ENCODE measurements around the gene GRK7. TPM values are rescaled to one million over a fixed set of nuclear protein-coding genes. Genes with fewer than 3 reads are reported as not detected.
A peak's percentile ranks its signal among the peaks of the same experiment; 100 is the strongest.
"Not testable (repeated sequence)": the region's sequence is repeated elsewhere in the genome, so short reads cannot be mapped to it uniquely, and the experiment has no call there.

Gene GRK7
- total RNA-seq, 1 experiment from 2014 or later = not detected

GRCh38 chr3:141738891-141739363 lies 24.3 kb upstream of the GRK7 start:
- Histone ChIP-seq H3K79me2 (ENCODE audit: low read length) (peaks cover 58% of the 10 kb centered on the region), H3K4me3 (ENCODE audit: low read length) (peak overlapping the region; percentile 85), H3K9me2 (replicated peaks; ENCODE audit: insufficient read depth, low read length) (no peaks in the 10 kb centered on the region), H3K27ac (ENCODE audit: low read length) (peak overlapping the region; percentile 52; the same call in 1 of the 2 replicates), H3K4me2 (ENCODE audit: low read depth, low read length, poor library complexity, severe bottlenecking) (peak overlapping the region; percentile 93), H3K9me3 (ENCODE audit: low read length) (no peaks in the 10 kb centered on the region), H3K27me3 (ENCODE audit: low read length) (no peaks in the 10 kb centered on the region), H2AFZ (ENCODE audit: low read length) (no peak overlapping the region), H3K9ac (ENCODE audit: low read length) (peak overlapping the region; percentile 93), H3K4me1 (ENCODE audit: low read length) (peaks cover 31% of the 10 kb centered on the region), H4K20me1 (ENCODE audit: insufficient read depth, low read depth, low read length) (peaks cover 15% of the 10 kb centered on the region), H3K36me3 (ENCODE audit: insufficient read depth, low read length) (peaks cover 15% of the 10 kb centered on the region; the same call in 1 of the 2 replicates)
- DNase-seq = peak; percentile 75

- H3K9ac ChIP-seq (ENCODE audit: low read length) = peak overlapping the region; percentile 93
- H3K36me3 ChIP-seq (ENCODE audit: insufficient read depth, low read length) = peaks cover 23% of the 10 kb centered on the region
- H4K20me1 ChIP-seq (ENCODE audit: insufficient read depth, low read depth, low read length) = peaks cover 23% of the 10 kb centered on the region
- H3K9me3 ChIP-seq (ENCODE audit: low read length) = no peaks in the 10 kb centered on the region
- peaks cover 66% of the 10 kb centered on the region for H3K79me2 ChIP-seq (ENCODE audit: low read length)
- H3K4me3 ChIP-seq (ENCODE audit: low read length) = peak overlapping the region; percentile 85
- DNase-seq = no peak
- H3K27ac ChIP-seq (ENCODE audit: low read length) = no peak overlapping the region
- H2AFZ ChIP-seq (ENCODE audit: low read length) = no peak overlapping the region
- H3K27me3 ChIP-seq (ENCODE audit: low read length) = no peaks in the 10 kb centered on the region
- H3K4me1 ChIP-seq (ENCODE audit: low read length) = peaks cover 31% of the 10 kb centered on the region
- H3K9me2 ChIP-seq (replicated peaks; ENCODE audit: insufficient read depth, low read length) = no peaks in the 10 kb centered on the region
- peak overlapping the region; percentile 93 for H3K4me2 ChIP-seq (ENCODE audit: low read depth, low read length, poor library complexity, severe bottlenecking)
These were observed 23.5 kb upstream of the GRK7 start for GRCh38 chr3:141739731-141740130.

GRCh38 chr3:141740349-141740748 lies 22.9 kb upstream of the GRK7 start:
- peaks cover 31% of the 10 kb centered on the region for H3K4me1 ChIP-seq (ENCODE audit: low read length)
- peaks cover 24% of the 10 kb centered on the region for H4K20me1 ChIP-seq (ENCODE audit: insufficient read depth, low read depth, low read length)
- peak overlapping the region; percentile 93 for H3K4me2 ChIP-seq (ENCODE audit: low read depth, low read length, poor library complexity, severe bottlenecking)
- peaks cover 29% of the 10 kb centered on the region for H3K36me3 ChIP-seq (ENCODE audit: insufficient read depth, low read length)
- H2AFZ ChIP-seq (ENCODE audit: low read length) = no peak overlapping the region
- peak overlapping the region; percentile 93; the same call in 1 of the 2 replicates for H3K9ac ChIP-seq (ENCODE audit: low read length)
- peak overlapping the region; percentile 85; the same call in 1 of the 2 replicates for H3K4me3 ChIP-seq (ENCODE audit: low read length)
- peaks cover 70% of the 10 kb centered on the region for H3K79me2 ChIP-seq (ENCODE audit: low read length)
- DNase-seq = no peak
- no peaks in the 10 kb centered on the region for H3K9me2 ChIP-seq (replicated peaks; ENCODE audit: insufficient read depth, low read length)
- H3K27ac ChIP-seq (ENCODE audit: low read length) = no peak overlapping the region
- no peaks in the 10 kb centered on the region for H3K9me3 ChIP-seq (ENCODE audit: low read length)
- H3K27me3 ChIP-seq (ENCODE audit: low read length) = no peaks in the 10 kb centered on the region

- Histone ChIP-seq H3K9ac (ENCODE audit: low read length) (no peak overlapping the region), H2AFZ (ENCODE audit: low read length) (no peak overlapping the region), H3K4me1 (ENCODE audit: low read length) (peaks cover 21% of the 10 kb centered on the region), H3K4me2 (ENCODE audit: low read depth, low read length, poor library complexity, severe bottlenecking) (no peak overlapping the region), H3K4me3 (ENCODE audit: low read length) (no peak overlapping the region), H3K27ac (ENCODE audit: low read length) (no peak overlapping the region), H3K9me3 (ENCODE audit: low read length) (no peaks in the 10 kb centered on the region), H4K20me1 (ENCODE audit: insufficient read depth, low read depth, low read length) (peaks cover 24% of the 10 kb centered on the region), H3K36me3 (ENCODE audit: insufficient read depth, low read length) (peaks cover 46% of the 10 kb centered on the region), H3K79me2 (ENCODE audit: low read length) (peaks cover 74% of the 10 kb centered on the region), H3K9me2 (replicated peaks; ENCODE audit: insufficient read depth, low read length) (no peaks in the 10 kb centered on the region), H3K27me3 (ENCODE audit: low read length) (no peaks in the 10 kb centered on the region)
- DNase-seq = no peak
These were observed 19.9 kb upstream of the GRK7 start for GRCh38 chr3:141743305-141743704.

GRCh38 chr3:141746962-141747361 lies 16.2 kb upstream of the GRK7 start:
- no peak for DNase-seq

GRCh38 chr3:141753399-141753798 lies 9.8 kb upstream of the GRK7 start:
- H3K4me3 ChIP-seq (ENCODE audit: low read length) = no peak overlapping the region
- H2AFZ ChIP-seq (ENCODE audit: low read length) = no peak overlapping the region
- no peaks in the 10 kb centered on the region for H4K20me1 ChIP-seq (ENCODE audit: insufficient read depth, low read depth, low read length)
- no peak overlapping the region for H3K4me2 ChIP-seq (ENCODE audit: low read depth, low read length, poor library complexity, severe bottlenecking)
- no peaks in the 10 kb centered on the region; the same call in 1 of the 2 replicates for H3K36me3 ChIP-seq (ENCODE audit: insufficient read depth, low read length)
- no peaks in the 10 kb centered on the region for H3K9me2 ChIP-seq (replicated peaks; ENCODE audit: insufficient read depth, low read length)
- no peak overlapping the region for H3K9ac ChIP-seq (ENCODE audit: low read length)
- H3K9me3 ChIP-seq (ENCODE audit: low read length) = no peaks in the 10 kb centered on the region
- H3K79me2 ChIP-seq (ENCODE audit: low read length) = no peaks in the 10 kb centered on the region
- H3K4me1 ChIP-seq (ENCODE audit: low read length) = no peaks in the 10 kb centered on the region
- no peaks in the 10 kb centered on the region for H3K27me3 ChIP-seq (ENCODE audit: low read length)
- DNase-seq = no peak
- H3K27ac ChIP-seq (ENCODE audit: low read length) = no peak overlapping the region

More at GRCh38 chr3:141746962-141747361, 16.2 kb upstream of the GRK7 start:
- Histone ChIP-seq H3K9me3 (ENCODE audit: low read length) (no peaks in the 10 kb centered on the region), H3K4me2 (ENCODE audit: low read depth, low read length, poor library complexity, severe bottlenecking) (no peak overlapping the region), H3K9ac (ENCODE audit: low read length) (no peak overlapping the region), H3K27me3 (ENCODE audit: low read length) (no peaks in the 10 kb centered on the region), H3K9me2 (replicated peaks; ENCODE audit: insufficient read depth, low read length) (no peaks in the 10 kb centered on the region), H3K36me3 (ENCODE audit: insufficient read depth, low read length) (peaks cover 38% of the 10 kb centered on the region), H3K27ac (ENCODE audit: low read length) (no peak overlapping the region), H2AFZ (ENCODE audit: low read length) (no peak overlapping the region), H3K4me3 (ENCODE audit: low read length) (no peak overlapping the region), H4K20me1 (ENCODE audit: insufficient read depth, low read depth, low read length) (peaks cover 17% of the 10 kb centered on the region), H3K4me1 (ENCODE audit: low read length) (no peaks in the 10 kb centered on the region), H3K79me2 (ENCODE audit: low read length) (peaks cover 37% of the 10 kb centered on the region)

- H3K4me2 ChIP-seq (ENCODE audit: low read depth, low read length, poor library complexity, severe bottlenecking) = no peak overlapping the region
- no peaks in the 10 kb centered on the region for H3K9me3 ChIP-seq (ENCODE audit: low read length)
- no peak overlapping the region for H3K9ac ChIP-seq (ENCODE audit: low read length)
- no peak overlapping the region for H2AFZ ChIP-seq (ENCODE audit: low read length)
- H3K27me3 ChIP-seq (ENCODE audit: low read length) = no peaks in the 10 kb centered on the region
- DNase-seq = no peak
- no peaks in the 10 kb centered on the region for H3K9me2 ChIP-seq (replicated peaks; ENCODE audit: insufficient read depth, low read length)
- H3K27ac ChIP-seq (ENCODE audit: low read length) = no peak overlapping the region
- no peaks in the 10 kb centered on the region for H3K79me2 ChIP-seq (ENCODE audit: low read length)
- H4K20me1 ChIP-seq (ENCODE audit: insufficient read depth, low read depth, low read length) = no peaks in the 10 kb centered on the region
- H3K4me3 ChIP-seq (ENCODE audit: low read length) = no peak overlapping the region
- no peaks in the 10 kb centered on the region for H3K4me1 ChIP-seq (ENCODE audit: low read length)
- H3K36me3 ChIP-seq (ENCODE audit: insufficient read depth, low read length) = no peaks in the 10 kb centered on the region; the same call in 1 of the 2 replicates
These were observed 9.2 kb upstream of the GRK7 start for GRCh38 chr3:141754032-141754431.

- not testable (repeated sequence) for DNase-seq; H3K4me1 ChIP-seq (ENCODE audit: low read length); H3K9me2 ChIP-seq (replicated peaks; ENCODE audit: insufficient read depth, low read length); H3K9me3 ChIP-seq (ENCODE audit: low read length); H3K9ac ChIP-seq (ENCODE audit: low read length); H3K36me3 ChIP-seq (ENCODE audit: insufficient read depth, low read length); H3K79me2 ChIP-seq (ENCODE audit: low read length); H3K4me3 ChIP-seq (ENCODE audit: low read length); H2AFZ ChIP-seq (ENCODE audit: low read length); H3K27ac ChIP-seq (ENCODE audit: low read length); H4K20me1 ChIP-seq (ENCODE audit: insufficient read depth, low read depth, low read length); H3K27me3 ChIP-seq (ENCODE audit: low read length); H3K4me2 ChIP-seq (ENCODE audit: low read depth, low read length, poor library complexity, severe bottlenecking)
These were observed 656 bp upstream of the GRK7 start for GRCh38 chr3:141762552-141762951.
